HG03575 (cell line): ENCODE measurements around the gene PHF10.

Source experiments
- ATAC-seq: cut with Tn5 transposase; IDR thresholded peaks from one replicate; pipeline ENCODE4 v1.9.1; 2021; ENCODE audit not compliant: unreplicated experiment, insufficient number of reproducible peaks, low FRiP score; ENCODE audit errors: extremely low read depth

The PHF10 gene

DNA sequence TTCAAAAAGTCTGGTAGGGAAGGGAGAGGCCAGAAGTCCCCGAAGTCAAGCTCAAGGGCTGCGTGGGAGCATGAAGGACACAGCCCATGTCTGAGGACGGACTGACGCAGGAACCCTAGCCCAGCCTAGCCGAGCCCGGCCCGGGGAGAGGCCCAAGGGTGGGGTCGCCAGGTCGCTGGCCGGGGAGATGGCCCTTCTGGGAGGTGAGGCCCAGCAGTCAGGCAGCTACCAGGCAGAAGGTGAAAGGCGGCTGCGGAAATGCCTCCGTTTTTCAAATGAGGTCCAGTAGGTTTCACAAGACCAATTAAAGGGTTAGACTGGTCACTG, 67.1 kb downstream of the PHF10 start:
- no peak for ATAC-seq

DNA sequence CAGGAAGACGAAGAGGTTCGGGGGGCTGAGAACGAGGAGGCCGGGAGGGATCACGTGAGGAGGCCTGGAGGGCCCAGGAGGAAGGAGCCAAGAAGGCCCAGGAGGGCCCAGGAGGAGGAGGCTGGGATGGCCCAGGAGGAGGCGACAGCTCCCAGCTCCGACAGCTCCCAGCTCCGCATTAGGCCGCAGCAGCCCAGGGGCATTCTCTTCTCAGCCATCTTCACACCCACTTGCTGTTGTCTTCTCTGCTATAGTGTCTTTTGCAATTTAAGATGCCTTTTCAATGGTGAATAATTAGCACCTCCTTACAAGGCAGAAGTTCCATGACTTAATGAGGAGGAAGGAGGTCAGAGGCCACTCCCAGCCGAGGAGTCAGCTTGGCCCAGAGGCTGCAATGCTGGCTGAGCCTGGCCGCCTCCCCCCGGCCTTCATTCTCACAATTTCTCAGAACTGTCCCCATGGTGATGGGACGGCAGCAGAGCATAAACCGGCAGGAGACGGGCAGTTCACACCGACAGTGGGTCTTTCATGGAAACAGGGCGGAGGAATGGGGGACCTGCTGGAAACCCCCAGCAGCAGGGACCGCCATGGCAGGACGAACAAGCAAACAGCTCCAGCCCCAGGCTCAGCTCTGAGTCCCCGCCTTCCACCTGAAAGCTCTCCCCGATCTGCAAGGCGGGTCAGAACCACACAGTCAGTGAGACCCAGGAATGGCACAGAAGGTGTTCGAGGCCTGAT, 67.6 kb downstream of the PHF10 start:
- ATAC-seq = no peak

DNA sequence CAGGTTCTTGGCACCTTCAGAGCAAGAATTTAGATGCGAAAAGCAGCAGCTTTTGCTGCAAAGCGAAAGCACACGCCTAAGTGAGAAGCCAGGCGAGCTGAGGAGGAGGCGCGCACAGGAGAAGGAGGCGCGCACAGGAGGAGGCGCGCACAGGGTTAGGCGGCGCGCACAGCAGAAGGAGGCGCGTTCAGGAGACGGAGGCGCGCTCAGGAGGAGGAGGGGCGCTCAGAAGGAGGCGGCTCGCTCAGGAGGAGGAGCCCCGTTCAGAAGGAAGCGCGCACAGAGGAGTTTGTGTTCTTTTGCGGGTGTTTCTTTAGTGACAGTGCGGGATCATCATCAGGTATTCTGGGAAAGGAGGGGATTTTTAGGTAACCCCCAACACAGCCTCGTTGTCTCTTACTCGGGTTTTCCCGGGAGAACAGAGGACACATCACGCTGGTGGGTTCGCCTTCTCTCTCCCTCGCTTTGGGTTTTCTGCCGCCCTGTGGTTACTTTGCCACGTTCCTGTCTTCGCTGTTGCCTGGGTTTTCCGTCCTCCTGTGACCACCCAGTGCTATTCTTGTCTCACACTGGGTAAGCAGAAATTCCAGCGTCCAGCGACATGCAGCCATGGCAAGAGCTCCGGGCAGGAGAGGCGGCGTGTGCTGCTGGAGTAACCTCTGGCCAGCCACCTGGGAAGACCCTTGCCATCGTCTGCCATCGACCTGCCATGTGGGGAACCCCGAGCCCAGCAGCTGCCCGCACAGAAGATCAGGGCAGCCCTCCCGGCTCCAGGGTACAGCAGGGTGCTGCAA, 69.5 kb downstream of the PHF10 start:
- peak; percentile 74 for ATAC-seq
